IPS DF 6.9 (cell line): ENCODE data around the gene SYN1.
"Not testable (repeated sequence)": the region's sequence is repeated elsewhere in the genome, so short reads cannot be mapped to it uniquely, and the experiment has no call there.

Experiments used
- DNase-seq: peaks from one replicate; pipeline ENCODE4 v3.0.0-alpha.2; 2013; ENCODE audit warnings: low read depth, low spot score
- H3K27ac ChIP-seq: one replicate; pipeline ENCODE4 v1.5.1; 2013; ENCODE audit warnings: low read length, control low read depth
- H3K27me3 ChIP-seq: 2 replicates; pipeline ENCODE4 v1.6.1; 2013; ENCODE audit warnings: mild to moderate bottlenecking, low read length; ENCODE audit not compliant: control insufficient read depth, insufficient read depth
- H3K36me3 ChIP-seq: 2 replicates; pipeline ENCODE4 v1.6.1; 2013; ENCODE audit warnings: low read length; ENCODE audit not compliant: control insufficient read depth, insufficient read depth
- H3K4me1 ChIP-seq: 2 replicates; pipeline ENCODE4 v1.6.1; 2013; ENCODE audit warnings: low read length; ENCODE audit not compliant: control insufficient read depth, insufficient read depth
- H3K4me3 ChIP-seq: 2 replicates; pipeline ENCODE4 v1.5.1; 2013; ENCODE audit warnings: mild to moderate bottlenecking, low read length
- H3K9me3 ChIP-seq: 2 replicates; pipeline ENCODE4 v1.6.1; 2013; ENCODE audit warnings: low read length, inconsistent platforms; ENCODE audit not compliant: control insufficient read depth, insufficient read depth
- WGBS: extraction: QIAGEN DNeasy Blood & Tissue Kit; methylation state at CpG from one replicate; pipeline ENCODE4 v1.1.7; 2013; ENCODE audit warnings: mixed read lengths, missing lambda C conversion rate; ENCODE audit not compliant: insufficient read length, insufficient coverage; 5-methylcytosine and 5-hydroxymethylcytosine counted together

Gene SYN1

GRCh38 chrX:47618923-47619485 lies 653 bp downstream of the SYN1 start:
- H3K4me3 ChIP-seq: peak overlapping the region; percentile 73; the same call in 1 of the 2 replicates
- H3K36me3 ChIP-seq: no peaks in the 10 kb centered on the region
- no peaks in the 10 kb centered on the region for H3K9me3 ChIP-seq
- WGBS: no CpG with 5 or more reads among the region's 32 CpGs
- H3K27ac ChIP-seq: no peak overlapping the region
- no peaks in the 10 kb centered on the region for H3K27me3 ChIP-seq
- no peak for DNase-seq
- peaks cover 3% of the 10 kb centered on the region for H3K4me1 ChIP-seq

GRCh38 chrX:47614618-47615017 lies 5.0 kb downstream of the SYN1 start:
- Histone ChIP-seq H3K9me3 (no peaks in the 10 kb centered on the region), H3K4me3 (no peak overlapping the region), H3K27ac (no peak overlapping the region), H3K4me1 (no peaks in the 10 kb centered on the region), H3K27me3 (no peaks in the 10 kb centered on the region), H3K36me3 (no peaks in the 10 kb centered on the region)
- WGBS: no CpG with 5 or more reads among the region's 5 CpGs
- no peak for DNase-seq

GRCh38 chrX:47613082-47613481 lies 6.6 kb downstream of the SYN1 start:
- DNase-seq: no peak
- no peak overlapping the region for H3K4me3 ChIP-seq
- H3K27me3 ChIP-seq: no peaks in the 10 kb centered on the region
- no CpG with 5 or more reads among the region's 8 CpGs for WGBS
- H3K36me3 ChIP-seq: no peaks in the 10 kb centered on the region
- no peak overlapping the region for H3K27ac ChIP-seq
- peaks cover 1% of the 10 kb centered on the region; the same call in 1 of the 2 replicates for H3K4me1 ChIP-seq
- H3K9me3 ChIP-seq: no peaks in the 10 kb centered on the region

GRCh38 chrX:47612418-47612817 lies 7.2 kb downstream of the SYN1 start:
- DNase-seq: no peak
- H3K9me3 ChIP-seq: no peaks in the 10 kb centered on the region
- H3K27me3 ChIP-seq: no peaks in the 10 kb centered on the region
- no peak overlapping the region for H3K27ac ChIP-seq
- H3K4me1 ChIP-seq: peaks cover 1% of the 10 kb centered on the region; the same call in 1 of the 2 replicates
- H3K4me3 ChIP-seq: no peak overlapping the region
- no peaks in the 10 kb centered on the region for H3K36me3 ChIP-seq

GRCh38 chrX:47611926-47612325 lies 7.7 kb downstream of the SYN1 start:
- Histone ChIP-seq H3K27me3 (no peaks in the 10 kb centered on the region), H3K9me3 (no peaks in the 10 kb centered on the region), H3K27ac (no peak overlapping the region), H3K36me3 (no peaks in the 10 kb centered on the region), H3K4me3 (no peak overlapping the region), H3K4me1 (peaks cover 1% of the 10 kb centered on the region; the same call in 1 of the 2 replicates)
- no peak for DNase-seq
- no CpG with 5 or more reads among the region's 2 CpGs for WGBS

GRCh38 chrX:47611489-47611888 lies 8.2 kb downstream of the SYN1 start:
- WGBS: no CpG with 5 or more reads among the region's 2 CpGs
- no peak for DNase-seq
- H3K9me3 ChIP-seq: no peaks in the 10 kb centered on the region

GRCh38 chrX:47610511-47610910 lies 9.1 kb downstream of the SYN1 start:
- no peaks in the 10 kb centered on the region for H3K27me3 ChIP-seq
- H3K27ac ChIP-seq: no peak overlapping the region
- no peak overlapping the region for H3K4me3 ChIP-seq
- H3K36me3 ChIP-seq: no peaks in the 10 kb centered on the region
- no peaks in the 10 kb centered on the region for H3K9me3 ChIP-seq
- no peak for DNase-seq
- H3K4me1 ChIP-seq: peaks cover 1% of the 10 kb centered on the region; the same call in 1 of the 2 replicates
- WGBS: no CpG with 5 or more reads among the region's 4 CpGs

More at GRCh38 chrX:47611489-47611888, 8.2 kb downstream of the SYN1 start:
- H3K4me3 ChIP-seq: no peak overlapping the region
- no peak overlapping the region for H3K27ac ChIP-seq
- H3K4me1 ChIP-seq: peaks cover 1% of the 10 kb centered on the region; the same call in 1 of the 2 replicates
- no peaks in the 10 kb centered on the region for H3K36me3 ChIP-seq
- no peaks in the 10 kb centered on the region for H3K27me3 ChIP-seq

GRCh38 chrX:47608130-47608810 lies 11.4 kb downstream of the SYN1 start:
- Histone ChIP-seq H3K27me3 (no peaks in the 10 kb centered on the region), H3K4me1 (peaks cover 1% of the 10 kb centered on the region; the same call in 1 of the 2 replicates), H3K36me3 (no peaks in the 10 kb centered on the region), H3K4me3 (no peak overlapping the region), H3K9me3 (no peaks in the 10 kb centered on the region), H3K27ac (no peak overlapping the region)
- DNase-seq: peak; percentile 41
- no CpG with 5 or more reads among the region's 9 CpGs for WGBS

- no peak overlapping the region for H3K27ac ChIP-seq
- H3K9me3 ChIP-seq: no peaks in the 10 kb centered on the region
- DNase-seq: no peak
- no peaks in the 10 kb centered on the region for H3K36me3 ChIP-seq
- H3K27me3 ChIP-seq: no peaks in the 10 kb centered on the region
- no peak overlapping the region for H3K4me3 ChIP-seq
- peaks cover 1% of the 10 kb centered on the region; the same call in 1 of the 2 replicates for H3K4me1 ChIP-seq
These were observed 12.6 kb downstream of the SYN1 start for GRCh38 chrX:47607091-47607490.

GRCh38 chrX:47605024-47605423 lies 14.6 kb downstream of the SYN1 start:
- Histone ChIP-seq H3K4me1 (peaks cover 1% of the 10 kb centered on the region; the same call in 1 of the 2 replicates), H3K27me3 (no peaks in the 10 kb centered on the region), H3K9me3 (no peaks in the 10 kb centered on the region), H3K27ac (no peak overlapping the region), H3K4me3 (no peak overlapping the region), H3K36me3 (no peaks in the 10 kb centered on the region)
- WGBS: no CpG with 5 or more reads among the region's 9 CpGs
- DNase-seq: no peak

GRCh38 chrX:47603125-47603524 lies 16.5 kb downstream of the SYN1 start:
- H3K4me3 ChIP-seq, H3K4me1 ChIP-seq, H3K36me3 ChIP-seq, H3K27ac ChIP-seq, H3K9me3 ChIP-seq, DNase-seq, H3K27me3 ChIP-seq: not testable (repeated sequence)
- no CpG with 5 or more reads among the region's 4 CpGs for WGBS
